SH-SY5Y (cell line): ENCODE data around the gene ENPP1.

Source experiments
- GATA2 ChIP-seq: IDR thresholded peaks from 2 replicates; pipeline ENCODE4 v1.6.1; 2011; ENCODE audit warnings: mild to moderate bottlenecking, low read depth, low read length
- GATA3 ChIP-seq: IDR thresholded peaks from 2 replicates; pipeline ENCODE4 v1.6.1; 2011; ENCODE audit warnings: low read depth, mild to moderate bottlenecking, low read length, moderate library complexity

- no peak for TF ChIP-seq GATA2
- TF ChIP-seq GATA3, result no peak
Observed at GRCh38 chr6:131893198-131893597, 85.4 kb downstream of the ENPP1 start.
